Esophagus squamous epithelium (tissue), 5 donors: ENCODE data around the gene PGLYRP3. TPM values are rescaled to one million over a fixed set of nuclear protein-coding genes. Genes with fewer than 3 reads are reported as not detected.

Experiments
- DNase-seq: peaks from one replicate; lab custom pipeline; 2025; lab: John Stamatoyannopoulos, UW
- H3K27ac ChIP-seq, 4 donors: fragments of 200-600 bp; sonication (generic); one replicate each; pipeline ENCODE4 v1.5.1; 2016 to 2019; ENCODE audit warnings: mild to moderate bottlenecking in 1 of 4
- H3K27me3 ChIP-seq, 4 donors: fragments of 200-600 bp; sonication (generic); 1 replicate in 3 of 4; 2 replicates in 1 of 4; pipeline versions ENCODE4 v1.5.1 to v1.6.0; 2017 to 2021; ENCODE audit warnings: antibody characterized with exemption in 1 of 4
- H3K36me3 ChIP-seq, 3 donors: fragments of 200-600 bp; sonication (generic); one replicate each; pipeline ENCODE4 v1.5.1; 2016 to 2019
- H3K4me1 ChIP-seq, 3 donors: fragments of 200-600 bp; sonication (generic); one replicate each; pipeline ENCODE4 v1.5.1; 2017 to 2019
- H3K4me3 ChIP-seq, 4 donors: fragments of 200-600 bp; sonication (generic); 1 replicate in 3 of 4; 2 replicates in 1 of 4; pipeline ENCODE4 v1.5.1; 2016 to 2019; ENCODE audit warnings: mild to moderate bottlenecking in 2 of 4, moderate library complexity in 1 of 4
- H3K9me3 ChIP-seq, 3 donors: fragments of 200-600 bp; sonication (generic); one replicate each; pipeline ENCODE4 v1.5.1; 2016 to 2019
- CTCF ChIP-seq, 6 experiments: fragments of 450-650 bp in 4 of 6; fragments of 200-600 bp in 2 of 6; sonication (generic) in 2 of 6; IDR thresholded peaks; one replicate each; pipeline ENCODE4 v1.5.1; 2016 to 2019; ENCODE audit warnings: antibody characterized with exemption in 6 of 6, mild to moderate bottlenecking in 4 of 6, moderate library complexity in 4 of 6
- POLR2A ChIP-seq, 4 donors: fragments of 450-650 bp; IDR thresholded peaks; one replicate each; pipeline ENCODE4 v1.6.1; 2017; ENCODE audit warnings: antibody characterized with exemption in 4 of 4, mild to moderate bottlenecking in 4 of 4, moderate library complexity in 3 of 4
- WGBS, 2 donors: methylation state at CpG; one replicate each; pipeline ENCODE4 v1.1.5; 2018; 5-methylcytosine and 5-hydroxymethylcytosine counted together
- intact Hi-C: fragments of 100-400 bp; cut with DNase I; formaldehyde crosslinking; loops from one replicate; pipeline ENCODE4 v1.15.0; 2022
- total RNA-seq, 4 donors: library from RNA; depleted of rRNA; stranded (reverse); fragments of >200 nt; gene quantifications; one replicate each; pipeline ENCODE4 v1.1.0, GENCODE V29; 2016
- donor health status: DM: yes; HTN: yes; CAD: no.

PGLYRP3 gene
- total RNA-seq, 4 donors from 2014 or later = 14.3 to 44.0 (median 23.8) TPM

- H3K4me1 ChIP-seq = peaks cover 14 to 62% (median 23%) of the 10 kb centered on the region in 3 donors
- peak overlapping the region; percentile 33 to 64 (median 46) for H3K4me3 ChIP-seq
- no peaks in the 10 kb centered on the region for H3K36me3 ChIP-seq
- H3K27me3 ChIP-seq = peaks cover 0 to 11% (median 0%) of the 10 kb centered on the region in 4 donors
- H3K27ac ChIP-seq = peak overlapping the region; percentile 86 to 94 (median 93)
- peak; percentile 43 for DNase-seq
- intact Hi-C loops = loop anchor here (5.0 kb wide), 1 partner anchor 135 kb away; no protein-coding TSS in a partner anchor
- TF ChIP-seq CTCF (IDR thresholded peaks at IDR 0.05) (no peak), POLR2A (IDR thresholded peaks at IDR 0.05) (peak in 1 of 4 donors; percentile 72)
- WGBS, 2 donors = 24 to 54% methylated on average over 5 to 8 of the region's 10 CpGs
- no peaks in the 10 kb centered on the region for H3K9me3 ChIP-seq
Observed at GRCh38 chr1:153357076-153357852, 44.5 kb upstream of the PGLYRP3 start.

GRCh38 chr1:153356392-153357075, 43.8 kb upstream of the PGLYRP3 start:
- 66 to 71% methylated on average over 8 of the region's 8 CpGs for WGBS, 2 donors
- intact Hi-C loops = loop anchor here (5.0 kb wide), 1 partner anchor 136 kb away; no protein-coding TSS in a partner anchor
- Histone ChIP-seq H3K4me3 (no peak overlapping the region), H3K27me3 (peaks cover 0 to 17% (median 0%) of the 10 kb centered on the region in 4 donors), H3K27ac (peak overlapping the region; percentile 86 to 94 (median 93)), H3K9me3 (no peaks in the 10 kb centered on the region), H3K36me3 (no peaks in the 10 kb centered on the region), H3K4me1 (peaks cover 11 to 59% (median 23%) of the 10 kb centered on the region in 3 donors)
- no peak for DNase-seq
- TF ChIP-seq POLR2A (IDR thresholded peaks at IDR 0.05) (no peak), CTCF (IDR thresholded peaks at IDR 0.05) (no peak)

- no peaks in the 10 kb centered on the region for H3K36me3 ChIP-seq
- peaks cover 11 to 53% (median 23%) of the 10 kb centered on the region in 3 donors for H3K4me1 ChIP-seq
- 23 to 34% methylated on average over 6 to 8 of the region's 10 CpGs for WGBS, 2 donors
- H3K4me3 ChIP-seq = no peak overlapping the region
- H3K27ac ChIP-seq = peak overlapping the region; percentile 86 to 94 (median 93)
- TF ChIP-seq POLR2A (IDR thresholded peaks at IDR 0.05) (no peak), CTCF (IDR thresholded peaks at IDR 0.05) (peak; percentile 16 to 88 (median 71))
- H3K27me3 ChIP-seq = peaks cover 0 to 27% (median 0%) of the 10 kb centered on the region in 4 donors
- no peak for DNase-seq
- H3K9me3 ChIP-seq = no peaks in the 10 kb centered on the region
- intact Hi-C loops = loop anchor here (5.0 kb wide), 1 partner anchor 137 kb away; no protein-coding TSS in a partner anchor
Observed at GRCh38 chr1:153355445-153356071, 42.8 kb upstream of the PGLYRP3 start.

GRCh38 chr1:153354515-153355193, 41.9 kb upstream of the PGLYRP3 start:
- Histone ChIP-seq H3K36me3 (no peaks in the 10 kb centered on the region), H3K9me3 (no peaks in the 10 kb centered on the region), H3K4me3 (no peak overlapping the region), H3K27ac (peak overlapping the region; percentile 22 to 94 (median 58)), H3K27me3 (peaks cover 0 to 32% (median 0%) of the 10 kb centered on the region in 4 donors), H3K4me1 (peaks cover 13 to 51% (median 23%) of the 10 kb centered on the region in 3 donors)
- intact Hi-C loops = loop anchor here (5.0 kb wide), 1 partner anchor 138 kb away; no protein-coding TSS in a partner anchor
- TF ChIP-seq POLR2A (IDR thresholded peaks at IDR 0.05) (no peak), CTCF (IDR thresholded peaks at IDR 0.05) (no peak)
- DNase-seq = no peak
- 28 to 64% methylated on average over 4 to 8 of the region's 8 CpGs for WGBS, 2 donors
